Astrocyte of the cerebellum (primary cell): ENCODE results near the gene IBA57.

ENCODE experiments used
- DNase-seq: peaks from one replicate; pipeline ENCODE4 v3.0.0-alpha.2; 2011; ENCODE audit warnings: low read depth
- H3K4me3 ChIP-seq: 2 replicates; pipeline ENCODE4 v1.5.1; 2011; ENCODE audit warnings: mild to moderate bottlenecking, low read depth, low read length, moderate library complexity
- in situ Hi-C: cut with HindIII; loops from 2 replicates; pipeline ENCODE4 v1.10.0; 2017; ENCODE audit warnings: low sequenced_read_pairs
- TF ChIP-seq, protein P1 (sequence below): IDR thresholded peaks from 2 replicates; pipeline ENCODE4 v1.5.1; 2012; ENCODE audit warnings: low read length, low read depth, moderate library complexity, mild to moderate bottlenecking; ENCODE audit errors: missing control alignments

The IBA57 gene

GRCh38 chr1:228144193-228144992 is 21.2 kb upstream of the IBA57 start:
- TF ChIP-seq, protein P1, sequence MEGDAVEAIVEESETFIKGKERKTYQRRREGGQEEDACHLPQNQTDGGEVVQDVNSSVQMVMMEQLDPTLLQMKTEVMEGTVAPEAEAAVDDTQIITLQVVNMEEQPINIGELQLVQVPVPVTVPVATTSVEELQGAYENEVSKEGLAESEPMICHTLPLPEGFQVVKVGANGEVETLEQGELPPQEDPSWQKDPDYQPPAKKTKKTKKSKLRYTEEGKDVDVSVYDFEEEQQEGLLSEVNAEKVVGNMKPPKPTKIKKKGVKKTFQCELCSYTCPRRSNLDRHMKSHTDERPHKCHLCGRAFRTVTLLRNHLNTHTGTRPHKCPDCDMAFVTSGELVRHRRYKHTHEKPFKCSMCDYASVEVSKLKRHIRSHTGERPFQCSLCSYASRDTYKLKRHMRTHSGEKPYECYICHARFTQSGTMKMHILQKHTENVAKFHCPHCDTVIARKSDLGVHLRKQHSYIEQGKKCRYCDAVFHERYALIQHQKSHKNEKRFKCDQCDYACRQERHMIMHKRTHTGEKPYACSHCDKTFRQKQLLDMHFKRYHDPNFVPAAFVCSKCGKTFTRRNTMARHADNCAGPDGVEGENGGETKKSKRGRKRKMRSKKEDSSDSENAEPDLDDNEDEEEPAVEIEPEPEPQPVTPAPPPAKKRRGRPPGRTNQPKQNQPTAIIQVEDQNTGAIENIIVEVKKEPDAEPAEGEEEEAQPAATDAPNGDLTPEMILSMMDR: no peak
- no peak overlapping the region for H3K4me3 ChIP-seq
- no peak for DNase-seq
- in situ Hi-C loops: no loop called here

DNA sequence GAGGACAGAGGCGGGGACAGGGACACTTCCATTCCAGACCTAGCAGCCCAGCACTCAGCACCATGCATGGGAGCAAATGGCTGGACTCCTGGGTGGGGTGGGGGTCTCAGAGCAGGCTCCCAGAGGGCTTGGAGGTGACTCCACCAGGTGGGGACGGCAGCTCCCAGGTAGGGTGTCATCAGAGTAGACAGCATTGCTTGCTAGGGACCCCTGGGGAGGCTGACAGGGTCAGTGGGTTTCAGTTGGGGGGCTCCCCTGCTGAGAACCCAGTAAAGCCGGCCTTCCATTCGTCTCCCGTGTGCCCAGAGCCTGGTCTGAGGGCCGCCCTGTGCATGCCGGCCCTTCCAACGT is 20.6 kb upstream of the IBA57 start:
- TF ChIP-seq, protein P1: no peak
- no peak for DNase-seq
- in situ Hi-C loops: no loop called here
- no peak overlapping the region for H3K4me3 ChIP-seq

- TF ChIP-seq, protein P1: no peak
- in situ Hi-C loops: no loop called here
- no peak for DNase-seq
- no peak overlapping the region for H3K4me3 ChIP-seq
Observed at GRCh38 chr1:228145463-228146416, 19.9 kb upstream of the IBA57 start.

- H3K4me3 ChIP-seq: no peak overlapping the region
- in situ Hi-C loops: no loop called here
- TF ChIP-seq, protein P1: no peak
- no peak for DNase-seq
Observed at GRCh38 chr1:228146417-228147150, 19.0 kb upstream of the IBA57 start.

DNA sequence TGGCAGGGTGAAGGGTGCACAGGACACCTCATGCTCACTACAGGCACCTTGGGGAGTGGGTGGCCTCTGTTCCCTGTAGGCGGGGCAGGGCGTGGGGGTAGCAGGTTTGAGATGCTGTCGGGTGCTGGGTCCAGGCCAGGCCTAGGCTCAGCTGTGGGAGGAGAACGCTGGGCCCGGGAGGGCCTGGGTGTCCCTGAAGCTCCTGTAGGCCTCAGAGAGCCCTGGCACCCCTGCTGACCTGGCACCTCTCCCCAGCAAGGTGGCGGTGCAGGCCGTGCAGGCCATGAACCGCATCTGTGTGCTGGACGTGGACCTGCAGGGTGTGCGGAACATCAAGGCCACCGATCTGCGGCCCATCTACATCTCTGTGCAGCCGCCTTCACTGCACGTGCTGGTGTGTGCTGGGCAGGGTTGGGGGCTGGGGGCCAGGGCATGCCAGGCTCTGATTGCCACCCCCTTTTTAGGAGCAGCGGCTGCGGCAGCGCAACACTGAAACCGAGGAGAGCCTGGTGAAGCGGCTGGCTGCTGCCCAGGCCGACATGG is 18.4 kb upstream of the IBA57 start:
- H3K4me3 ChIP-seq: no peak overlapping the region
- in situ Hi-C loops: no loop called here
- DNase-seq: no peak
- TF ChIP-seq, protein P1: no peak

DNA sequence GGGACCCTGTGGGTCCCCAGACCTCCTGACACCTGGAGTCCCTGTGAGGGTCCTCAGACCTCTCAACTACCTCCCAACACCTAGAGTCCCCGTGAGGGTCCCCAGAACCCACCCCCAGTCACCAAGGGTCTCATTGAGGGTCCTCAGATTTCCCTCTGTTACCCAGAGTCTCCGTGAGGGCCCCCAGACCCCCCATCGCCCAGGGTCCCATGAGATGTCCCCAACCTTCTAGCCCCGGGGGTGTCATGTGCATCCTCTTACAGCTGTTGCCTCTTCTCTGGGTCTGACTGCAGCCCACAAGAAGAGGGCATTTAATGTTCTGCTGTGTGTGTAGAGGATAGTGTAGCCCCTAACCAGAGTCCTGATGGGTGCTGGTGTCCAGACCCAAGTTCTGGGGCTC is 17.8 kb upstream of the IBA57 start:
- H3K4me3 ChIP-seq: no peak overlapping the region
- in situ Hi-C loops: no loop called here
- DNase-seq: no peak
- TF ChIP-seq, protein P1: no peak
